IMR-90 (cell line): ENCODE results near the gene ZNF524. TPM values are rescaled to one million over a fixed set of nuclear protein-coding genes. Genes with fewer than 3 reads are reported as not detected.
A peak's percentile ranks its signal among the peaks of the same experiment; 100 is the strongest.

Source experiments
- MAZ ChIP-seq: IDR thresholded peaks from 2 replicates; pipeline ENCODE4 v1.6.1; 2012; ENCODE audit warnings: low read depth, mild to moderate bottlenecking, low read length, improper control_type of control experiment, moderate library complexity, borderline replicate concordance
- USF2 ChIP-seq: fragments of 150-350 bp; IDR thresholded peaks from 2 replicates; pipeline ENCODE4 v1.6.1; 2017; ENCODE audit warnings: mild to moderate bottlenecking, antibody characterized with exemption, low read length, low read depth
- polyA plus RNA-seq, 3 experiments: library from polyadenylated mRNA; depleted of rRNA; stranded (reverse); fragments of >200 nt; gene quantifications; 2 replicates each; pipeline ENCODE4 v1.2.3, GENCODE V29; 2012; ENCODE audit warnings: low replicate concordance in 1 of 3
- total RNA-seq: library from RNA; depleted of rRNA; stranded (reverse); fragments of >200 nt; gene quantifications from 2 replicates; pipeline ENCODE4 v1.2.3, GENCODE V29; 2012

Gene ZNF524
- total and polyA plus RNA-seq, 2 of the 4 experiments (the other 2 are of a cell fraction), result 2.3 to 6.6 TPM

DNA sequence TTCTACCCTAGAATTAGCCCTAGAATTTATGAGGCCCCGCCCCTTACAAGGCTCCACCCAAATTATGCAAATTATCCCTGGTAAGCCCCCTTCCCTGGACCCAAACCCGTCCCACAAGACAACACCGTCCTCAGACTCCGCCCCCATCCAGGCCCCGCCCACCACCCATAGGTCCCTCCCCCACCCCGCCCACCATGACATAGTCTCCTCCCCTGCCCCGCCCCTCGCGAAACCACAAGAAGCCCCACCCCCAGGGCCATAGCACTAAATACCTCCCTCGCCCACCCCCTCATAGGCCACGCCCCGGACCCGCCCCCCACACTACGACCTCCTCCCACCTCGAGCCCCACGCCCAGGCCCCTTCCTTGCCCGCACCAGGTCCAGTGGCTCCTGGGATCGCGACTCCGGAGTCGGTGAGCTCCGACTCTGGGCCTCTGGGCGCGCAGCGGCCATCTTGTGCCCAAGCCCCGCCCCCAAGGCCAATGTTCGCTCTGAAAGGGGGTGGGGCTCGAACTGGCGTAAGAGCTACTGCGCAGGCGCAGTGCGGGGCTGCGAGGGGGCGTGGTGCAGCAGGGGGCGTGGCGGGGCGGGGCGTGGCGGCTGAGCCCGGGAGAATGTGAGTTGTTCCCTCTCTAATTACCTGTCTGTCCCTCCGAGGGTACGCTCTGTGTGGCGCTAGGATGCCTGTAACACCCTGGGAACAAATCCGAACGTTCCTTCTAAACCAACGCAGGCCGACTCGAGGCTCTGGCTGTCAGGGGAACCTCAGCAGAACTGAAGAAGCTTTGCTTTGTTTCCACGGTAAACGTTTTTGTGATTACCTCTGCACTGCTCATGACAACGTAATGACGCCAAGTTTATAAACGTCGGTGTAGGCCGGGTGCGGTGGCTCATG is 24.3 kb downstream of the ZNF524 start, which contains the start of gene ZNF784 (continued):
- no peak; the same call in 1 of the 2 replicates for TF ChIP-seq USF2
- TF ChIP-seq MAZ, result peak; percentile 83; the same call in 1 of the 2 replicates
